Brain microvascular endothelial cell (primary cell): ENCODE measurements around the gene PSME4.

Experiments used
- DNase-seq: peaks from one replicate; pipeline ENCODE4 v3.0.0-alpha.2; 2020
- H3K27ac ChIP-seq: fragments of 250-450 bp; sonication (Bioruptor Pico); 2 replicates; pipeline ENCODE4 v1.5.1; 2020; ENCODE audit warnings: mild to moderate bottlenecking, moderate library complexity
- H3K27me3 ChIP-seq: fragments of 250-450 bp; sonication (Bioruptor Pico); replicated peaks from 2 replicates; pipeline ENCODE4 v1.5.1; 2020; ENCODE audit warnings: mild to moderate bottlenecking
- H3K36me3 ChIP-seq: fragments of 250-450 bp; sonication (Bioruptor Pico); replicated peaks from 2 replicates; pipeline ENCODE4 v1.5.1; 2020; ENCODE audit warnings: mild to moderate bottlenecking
- H3K4me3 ChIP-seq: 2 replicates; pipeline ENCODE4 v1.5.1; 2011; ENCODE audit warnings: low read depth, mild to moderate bottlenecking, control low read depth, low read length, moderate library complexity
- CTCF ChIP-seq: IDR thresholded peaks from 2 replicates; pipeline ENCODE4 v1.5.1; 2011; ENCODE audit warnings: low read depth, mild to moderate bottlenecking, moderate library complexity, low read length, control low read depth, inconsistent platforms; ENCODE audit errors: missing control alignments
- in situ Hi-C: cut with HindIII; loops from 2 replicates; pipeline ENCODE4 v1.10.0; 2017; ENCODE audit warnings: low sequenced_read_pairs, low pct_ligation_motif_present

PSME4 gene

GRCh38 chr2:53877556-53877955 is 93.2 kb downstream of the PSME4 start:
- Histone ChIP-seq H3K4me3 (no peak overlapping the region), H3K27ac (no peak overlapping the region), H3K36me3 (peaks cover 36% of the 10 kb centered on the region), H3K27me3 (no peaks in the 10 kb centered on the region)
- in situ Hi-C loops = no loop called here
- TF ChIP-seq CTCF = no peak
- DNase-seq = no peak

- H3K36me3 ChIP-seq = peaks cover 34% of the 10 kb centered on the region
- TF ChIP-seq CTCF = no peak
- no peak overlapping the region for H3K27ac ChIP-seq
- H3K27me3 ChIP-seq = no peaks in the 10 kb centered on the region
- no peak for DNase-seq
- H3K4me3 ChIP-seq = no peak overlapping the region
- in situ Hi-C loops = no loop called here
Observed at GRCh38 chr2:53877112-53877511, 93.7 kb downstream of the PSME4 start.

- H3K27me3 ChIP-seq = no peaks in the 10 kb centered on the region
- H3K4me3 ChIP-seq = no peak overlapping the region
- DNase-seq = no peak
- in situ Hi-C loops = no loop called here
- no peak for TF ChIP-seq CTCF
- peaks cover 25% of the 10 kb centered on the region for H3K36me3 ChIP-seq
- no peak overlapping the region for H3K27ac ChIP-seq
Observed at GRCh38 chr2:53874401-53874950, 96.3 kb downstream of the PSME4 start.

GRCh38 chr2:53867773-53868172 is 103.0 kb downstream of the PSME4 start:
- no peak for DNase-seq
- peaks cover 23% of the 10 kb centered on the region for H3K36me3 ChIP-seq
- H3K27ac ChIP-seq = no peak overlapping the region
- no peak for TF ChIP-seq CTCF
- H3K4me3 ChIP-seq = no peak overlapping the region
- H3K27me3 ChIP-seq = no peaks in the 10 kb centered on the region
- in situ Hi-C loops = no loop called here

GRCh38 chr2:53867169-53867568 is 103.6 kb downstream of the PSME4 start:
- DNase-seq = no peak
- Histone ChIP-seq H3K36me3 (peaks cover 23% of the 10 kb centered on the region), H3K4me3 (no peak overlapping the region), H3K27ac (no peak overlapping the region), H3K27me3 (no peaks in the 10 kb centered on the region)
- in situ Hi-C loops = no loop called here
- TF ChIP-seq CTCF = no peak

GRCh38 chr2:53865962-53866361 is 104.8 kb downstream of the PSME4 start:
- Histone ChIP-seq H3K27me3 (no peaks in the 10 kb centered on the region), H3K4me3 (no peak overlapping the region), H3K36me3 (peaks cover 23% of the 10 kb centered on the region), H3K27ac (no peak overlapping the region)
- in situ Hi-C loops = no loop called here
- no peak for TF ChIP-seq CTCF
- no peak for DNase-seq
